ENCODE measurements around the gene GLI3.

Gene GLI3

GRCh38 chr7:42185726-42186125 lies 51.3 kb downstream of the GLI3 start:
- no peak overlapping the region for H3K9ac ChIP-seq (ENCODE audit: low read depth, low read length, poor library complexity, severe bottlenecking)
- no peak overlapping the region for H3K4me2 ChIP-seq (ENCODE audit: low read depth, low read length, poor library complexity, severe bottlenecking)
- no peak overlapping the region for H2AFZ ChIP-seq (ENCODE audit: low read length)
- H3K4me3 ChIP-seq (ENCODE audit: low read length, poor library complexity, severe bottlenecking): no peak overlapping the region
- H3K79me2 ChIP-seq (ENCODE audit: insufficient read depth, low read length): no peaks in the 10 kb centered on the region
- H3F3A ChIP-seq (ENCODE audit: low read depth): no peaks in the 10 kb centered on the region
- no peaks in the 10 kb centered on the region for H3K27me3 ChIP-seq (ENCODE audit: insufficient read depth, low read length, poor library complexity, severe bottlenecking)
- peaks cover 3% of the 10 kb centered on the region for H3K4me1 ChIP-seq (ENCODE audit: insufficient read depth, low read length, poor library complexity, severe bottlenecking)
- TF ChIP-seq, protein P1, sequence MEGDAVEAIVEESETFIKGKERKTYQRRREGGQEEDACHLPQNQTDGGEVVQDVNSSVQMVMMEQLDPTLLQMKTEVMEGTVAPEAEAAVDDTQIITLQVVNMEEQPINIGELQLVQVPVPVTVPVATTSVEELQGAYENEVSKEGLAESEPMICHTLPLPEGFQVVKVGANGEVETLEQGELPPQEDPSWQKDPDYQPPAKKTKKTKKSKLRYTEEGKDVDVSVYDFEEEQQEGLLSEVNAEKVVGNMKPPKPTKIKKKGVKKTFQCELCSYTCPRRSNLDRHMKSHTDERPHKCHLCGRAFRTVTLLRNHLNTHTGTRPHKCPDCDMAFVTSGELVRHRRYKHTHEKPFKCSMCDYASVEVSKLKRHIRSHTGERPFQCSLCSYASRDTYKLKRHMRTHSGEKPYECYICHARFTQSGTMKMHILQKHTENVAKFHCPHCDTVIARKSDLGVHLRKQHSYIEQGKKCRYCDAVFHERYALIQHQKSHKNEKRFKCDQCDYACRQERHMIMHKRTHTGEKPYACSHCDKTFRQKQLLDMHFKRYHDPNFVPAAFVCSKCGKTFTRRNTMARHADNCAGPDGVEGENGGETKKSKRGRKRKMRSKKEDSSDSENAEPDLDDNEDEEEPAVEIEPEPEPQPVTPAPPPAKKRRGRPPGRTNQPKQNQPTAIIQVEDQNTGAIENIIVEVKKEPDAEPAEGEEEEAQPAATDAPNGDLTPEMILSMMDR (conservative IDR thresholded peaks at IDR 0.05; ENCODE audit: low read length): no peak
- TF ChIP-seq EZH2phosphoT487 (IDR thresholded peaks at IDR 0.05; ENCODE audit: borderline replicate concordance): no peak
- H3K36me3 ChIP-seq (ENCODE audit: insufficient read depth, low read length): no peaks in the 10 kb centered on the region
- H3K9me2 ChIP-seq (replicated peaks; ENCODE audit: low read depth, low read length): no peaks in the 10 kb centered on the region
- H4K20me1 ChIP-seq (ENCODE audit: insufficient read depth, low read length, poor library complexity, severe bottlenecking): no peaks in the 10 kb centered on the region
- H3K9me3 ChIP-seq (ENCODE audit: insufficient read depth, low read depth, low read length): no peaks in the 10 kb centered on the region

GRCh38 chr7:42183547-42183946 lies 53.5 kb downstream of the GLI3 start:
- Histone ChIP-seq H3K9me3 (ENCODE audit: insufficient read depth, low read depth, low read length) (no peaks in the 10 kb centered on the region), H3K9me2 (replicated peaks; ENCODE audit: low read depth, low read length) (no peaks in the 10 kb centered on the region), H2AFZ (ENCODE audit: low read length) (no peak overlapping the region), H3K9ac (ENCODE audit: low read depth, low read length, poor library complexity, severe bottlenecking) (no peak overlapping the region), H3K4me1 (ENCODE audit: insufficient read depth, low read length, poor library complexity, severe bottlenecking) (no peaks in the 10 kb centered on the region), H3K36me3 (ENCODE audit: insufficient read depth, low read length) (no peaks in the 10 kb centered on the region), H3K4me2 (ENCODE audit: low read depth, low read length, poor library complexity, severe bottlenecking) (no peak overlapping the region), H3K27me3 (ENCODE audit: insufficient read depth, low read length, poor library complexity, severe bottlenecking) (no peaks in the 10 kb centered on the region), H3F3A (ENCODE audit: low read depth) (no peaks in the 10 kb centered on the region), H4K20me1 (ENCODE audit: insufficient read depth, low read length, poor library complexity, severe bottlenecking) (no peaks in the 10 kb centered on the region), H3K4me3 (ENCODE audit: low read length, poor library complexity, severe bottlenecking) (no peak overlapping the region), H3K79me2 (ENCODE audit: insufficient read depth, low read length) (no peaks in the 10 kb centered on the region)
- TF ChIP-seq EZH2phosphoT487 (IDR thresholded peaks at IDR 0.05; ENCODE audit: borderline replicate concordance): no peak
- TF ChIP-seq, protein P1 (conservative IDR thresholded peaks at IDR 0.05; ENCODE audit: low read length): no peak

- Histone ChIP-seq H3K4me3 (ENCODE audit: low read length, poor library complexity, severe bottlenecking) (no peak overlapping the region), H3K9me2 (replicated peaks; ENCODE audit: low read depth, low read length) (no peaks in the 10 kb centered on the region), H3K79me2 (ENCODE audit: insufficient read depth, low read length) (no peaks in the 10 kb centered on the region), H3K4me1 (ENCODE audit: insufficient read depth, low read length, poor library complexity, severe bottlenecking) (no peaks in the 10 kb centered on the region), H3K4me2 (ENCODE audit: low read depth, low read length, poor library complexity, severe bottlenecking) (no peak overlapping the region), H3K9me3 (ENCODE audit: insufficient read depth, low read depth, low read length) (no peaks in the 10 kb centered on the region), H4K20me1 (ENCODE audit: insufficient read depth, low read length, poor library complexity, severe bottlenecking) (no peaks in the 10 kb centered on the region), H3K27me3 (ENCODE audit: insufficient read depth, low read length, poor library complexity, severe bottlenecking) (no peaks in the 10 kb centered on the region), H2AFZ (ENCODE audit: low read length) (no peak overlapping the region), H3K9ac (ENCODE audit: low read depth, low read length, poor library complexity, severe bottlenecking) (no peak overlapping the region), H3K36me3 (ENCODE audit: insufficient read depth, low read length) (no peaks in the 10 kb centered on the region), H3F3A (ENCODE audit: low read depth) (no peaks in the 10 kb centered on the region)
- TF ChIP-seq, protein P1 (conservative IDR thresholded peaks at IDR 0.05; ENCODE audit: low read length): no peak
- TF ChIP-seq EZH2phosphoT487 (IDR thresholded peaks at IDR 0.05; ENCODE audit: borderline replicate concordance): no peak
These were observed 55.4 kb downstream of the GLI3 start for GRCh38 chr7:42181566-42181965.

Measured in Loucy (cell line).